Measurements from ENCODE around the gene GNAL. TPM values are rescaled to one million over a fixed set of nuclear protein-coding genes. Genes with fewer than 3 reads are reported as not detected.

Gene GNAL
- total RNA-seq, 1 experiment from 2014 or later, result 24.0 TPM

- Histone ChIP-seq H4K5ac (ENCODE audit: insufficient read length, low read depth, low read length) (no peak overlapping the region), H2BK20ac (ENCODE audit: low read depth, low read length, poor library complexity, severe bottlenecking) (no peak overlapping the region), H3K18ac (ENCODE audit: insufficient read length, low read depth, low read length) (no peak overlapping the region), H2AFZ (ENCODE audit: low read length) (no peak overlapping the region), H3K4me2 (ENCODE audit: insufficient read depth, insufficient read length, low read length) (no peak overlapping the region), H3K23ac (ENCODE audit: insufficient read length, low read depth, low read length) (no peak overlapping the region), H3K79me2 (ENCODE audit: insufficient read depth, low read length) (no peaks in the 10 kb centered on the region; the same call in 1 of the 2 replicates), H2BK120ac (ENCODE audit: low read depth, low read length, poor library complexity, severe bottlenecking) (no peak overlapping the region), H4K8ac (replicated peaks; ENCODE audit: insufficient read length, low read depth, low read length) (no peak overlapping the region), H3T11ph (ENCODE audit: low read length) (no peak overlapping the region), H3K79me1 (ENCODE audit: insufficient read depth, low read depth, low read length, poor library complexity, severe bottlenecking) (no peaks in the 10 kb centered on the region), H2AK5ac (ENCODE audit: insufficient read length, low read length) (no peak overlapping the region), H2BK15ac (ENCODE audit: low read depth, low read length) (no peak overlapping the region), H3K27ac (ENCODE audit: insufficient read length, low read depth, low read length) (no peak overlapping the region), H3K4ac (ENCODE audit: low read depth, low read length) (no peak overlapping the region), H4K91ac (ENCODE audit: insufficient read length, low read depth, low read length) (no peak overlapping the region), H3K9ac (ENCODE audit: extremely low read depth, insufficient read length, low read length) (no peak overlapping the region), H3K14ac (ENCODE audit: insufficient read depth, low read length) (no peak overlapping the region), H3K9me3 (ENCODE audit: control insufficient read depth, low read depth, low read length) (no peaks in the 10 kb centered on the region), H3K4me1 (ENCODE audit: insufficient read depth, low read length) (no peaks in the 10 kb centered on the region; the same call in 1 of the 2 replicates), H4K20me1 (ENCODE audit: control insufficient read depth, insufficient read depth, insufficient read length) (no peaks in the 10 kb centered on the region), H3K27me3 (ENCODE audit: insufficient read depth, low read length) (no peaks in the 10 kb centered on the region), H2BK12ac (ENCODE audit: insufficient read length, low read depth, low read length) (no peak overlapping the region), H2BK5ac (ENCODE audit: insufficient read length, low read length) (no peak overlapping the region), H3K56ac (ENCODE audit: insufficient read length, low read depth, low read length) (no peak overlapping the region), H3K23me2 (ENCODE audit: insufficient read length, low read depth, low read length, poor library complexity, severe bottlenecking) (no peaks in the 10 kb centered on the region)
- no peak for TF ChIP-seq CTCF (conservative IDR thresholded peaks at IDR 0.05)
- no peak for DNase-seq
- Mint-ChIP-seq H3K9me3 (peaks cover 5 to 10% of the 10 kb centered on the region in 2 experiments; a peak in 3 of 5 replicates), H3K4me3 (no peak overlapping the region), H3K36me3 (ENCODE audit: insufficient read depth in 1 of 3, low read depth in 3 of 3) (peaks cover 3 to 8% (median 5%) of the 10 kb centered on the region in 3 experiments; a peak in 6 of 7 replicates), H3K27me3 (ENCODE audit: low read depth) (peaks cover 7% of the 10 kb centered on the region), H3K4me1 (peaks cover 13% of the 10 kb centered on the region in 2 experiments), H3K27ac (no peak overlapping the region)
- no CpG with 5 or more reads among the region's 7 CpGs for WGBS (ENCODE audit: extremely low coverage, insufficient read length, low lambda C conversion rate)
Observed at GRCh38 chr18:11719621-11720020, 30.6 kb downstream of the GNAL start.
